Measurements from ENCODE around the gene FNBP1. TPM values are rescaled to one million over a fixed set of nuclear protein-coding genes. Genes with fewer than 3 reads are reported as not detected.

Gene FNBP1
- total and polyA plus RNA-seq, 10 of the 15 experiments (the other 5 are each of a cell fraction or from before 2014, with no cell fraction given), result 64.5 to 353 (median 179) TPM

- Histone ChIP-seq H3K79me2 (ENCODE audit: control insufficient read depth, insufficient read depth, low read length) (peaks cover 16% of the 10 kb centered on the region), H2AFZ (ENCODE audit: control insufficient read depth, low read depth, low read length) (no peak overlapping the region), H3K36me3 (ENCODE audit: control insufficient read depth in 2 of 2, insufficient read depth in 2 of 2, low read length in 1 of 2) (no peaks in the 10 kb centered on the region; a peak in 1 of 4 replicates), H3K4me1 (ENCODE audit: control insufficient read depth, insufficient read depth, low read length) (peaks cover 7% of the 10 kb centered on the region; the same call in 1 of the 2 replicates), H3K4me2 (ENCODE audit: control insufficient read depth, insufficient read depth) (no peak overlapping the region), H3K4me3 (no peak overlapping the region), H3K9me3 (replicated peaks; ENCODE audit: control insufficient read depth, insufficient read depth, low read length) (no peaks in the 10 kb centered on the region), H3K27ac (ENCODE audit: control insufficient read depth, insufficient read depth) (no peak overlapping the region), H4K20me1 (ENCODE audit: control insufficient read depth, insufficient read depth) (no peaks in the 10 kb centered on the region), H3K27me3 (replicated peaks in 1 of 2; ENCODE audit: control insufficient read depth in 2 of 2, insufficient read depth in 2 of 2, low read length in 1 of 2) (no peaks in the 10 kb centered on the region; a peak in 1 of 4 replicates), H3K9ac (ENCODE audit: control insufficient read depth, insufficient read depth, low read length) (no peak overlapping the region)
- 93% methylated on average over 8 of the region's 8 CpGs for WGBS (ENCODE audit: insufficient coverage, insufficient replicate concordance, low lambda C conversion rate, missing lambda C conversion rate)
- SMC1A ChIA-PET (ENCODE audit: uncharacterized antibody, unreplicated experiment), result no interaction called here
- no peak for ATAC-seq
- POLR2A ChIA-PET, result no interaction called here
- no peak for FAIRE-seq
- no peak for DNase-seq (ENCODE audit: low read depth, low spot score)
- RAD21 ChIA-PET (ENCODE audit: unreplicated experiment), result no interaction called here
- BruUV-seq (replicated peaks), result no TSS peak
- in situ Hi-C loops (cut with MboI), result loop anchor here (25.0 kb wide), 1 partner anchor 1422 kb away; no protein-coding TSS in a partner anchor
- CTCF ChIA-PET, result no interaction called here
- intact Hi-C loops (cut with micrococcal nuclease; ENCODE audit: unreplicated experiment), result no loop called here
- TF ChIP-seq CBX5 (IDR thresholded peaks at IDR 0.05; ENCODE audit: low read depth) (no peak), NFYA (IDR thresholded peaks at IDR 0.05; ENCODE audit: borderline replicate concordance, low read depth, low read length) (no peak), ZNF207 (IDR thresholded peaks at IDR 0.05; ENCODE audit: borderline replicate concordance) (no peak), SUPT20H (IDR thresholded peaks at IDR 0.05; ENCODE audit: borderline replicate concordance, control insufficient read depth, low read depth, low read length) (no peak), YBX1 (IDR thresholded peaks at IDR 0.05) (no peak), BACH1 (IDR thresholded peaks at IDR 0.05; ENCODE audit: borderline replicate concordance) (no peak), SKIL (IDR thresholded peaks at IDR 0.05; ENCODE audit: low read depth, poor library complexity, severe bottlenecking) (no peak), ESRRA (IDR thresholded peaks at IDR 0.05; ENCODE audit: low read length) (no peak), SIN3A (IDR thresholded peaks at IDR 0.05; ENCODE audit: low read depth, low read length) (no peak), PRDM15 (CRISPR knock-in tag; IDR thresholded peaks at IDR 0.05) (no peak), RAD51 (IDR thresholded peaks at IDR 0.05) (no peak), FOS (IDR thresholded peaks at IDR 0.05; ENCODE audit: borderline replicate concordance, extremely low read depth, insufficient read length) (no peak), NFYB (IDR thresholded peaks at IDR 0.05; ENCODE audit: insufficient read depth, low read depth, low read length) (no peak)
- TF ChIP-seq, protein P1, sequence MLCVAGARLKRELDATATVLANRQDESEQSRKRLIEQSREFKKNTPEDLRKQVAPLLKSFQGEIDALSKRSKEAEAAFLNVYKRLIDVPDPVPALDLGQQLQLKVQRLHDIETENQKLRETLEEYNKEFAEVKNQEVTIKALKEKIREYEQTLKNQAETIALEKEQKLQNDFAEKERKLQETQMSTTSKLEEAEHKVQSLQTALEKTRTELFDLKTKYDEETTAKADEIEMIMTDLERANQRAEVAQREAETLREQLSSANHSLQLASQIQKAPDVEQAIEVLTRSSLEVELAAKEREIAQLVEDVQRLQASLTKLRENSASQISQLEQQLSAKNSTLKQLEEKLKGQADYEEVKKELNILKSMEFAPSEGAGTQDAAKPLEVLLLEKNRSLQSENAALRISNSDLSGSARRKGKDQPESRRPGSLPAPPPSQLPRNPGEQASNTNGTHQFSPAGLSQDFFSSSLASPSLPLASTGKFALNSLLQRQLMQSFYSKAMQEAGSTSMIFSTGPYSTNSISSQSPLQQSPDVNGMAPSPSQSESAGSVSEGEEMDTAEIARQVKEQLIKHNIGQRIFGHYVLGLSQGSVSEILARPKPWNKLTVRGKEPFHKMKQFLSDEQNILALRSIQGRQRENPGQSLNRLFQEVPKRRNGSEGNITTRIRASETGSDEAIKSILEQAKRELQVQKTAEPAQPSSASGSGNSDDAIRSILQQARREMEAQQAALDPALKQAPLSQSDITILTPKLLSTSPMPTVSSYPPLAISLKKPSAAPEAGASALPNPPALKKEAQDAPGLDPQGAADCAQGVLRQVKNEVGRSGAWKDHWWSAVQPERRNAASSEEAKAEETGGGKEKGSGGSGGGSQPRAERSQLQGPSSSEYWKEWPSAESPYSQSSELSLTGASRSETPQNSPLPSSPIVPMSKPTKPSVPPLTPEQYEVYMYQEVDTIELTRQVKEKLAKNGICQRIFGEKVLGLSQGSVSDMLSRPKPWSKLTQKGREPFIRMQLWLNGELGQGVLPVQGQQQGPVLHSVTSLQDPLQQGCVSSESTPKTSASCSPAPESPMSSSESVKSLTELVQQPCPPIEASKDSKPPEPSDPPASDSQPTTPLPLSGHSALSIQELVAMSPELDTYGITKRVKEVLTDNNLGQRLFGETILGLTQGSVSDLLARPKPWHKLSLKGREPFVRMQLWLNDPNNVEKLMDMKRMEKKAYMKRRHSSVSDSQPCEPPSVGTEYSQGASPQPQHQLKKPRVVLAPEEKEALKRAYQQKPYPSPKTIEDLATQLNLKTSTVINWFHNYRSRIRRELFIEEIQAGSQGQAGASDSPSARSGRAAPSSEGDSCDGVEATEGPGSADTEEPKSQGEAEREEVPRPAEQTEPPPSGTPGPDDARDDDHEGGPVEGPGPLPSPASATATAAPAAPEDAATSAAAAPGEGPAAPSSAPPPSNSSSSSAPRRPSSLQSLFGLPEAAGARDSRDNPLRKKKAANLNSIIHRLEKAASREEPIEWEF (IDR thresholded peaks at IDR 0.05; ENCODE audit: insufficient replicate concordance, low read depth, low read length), result no peak
These were observed 203.0 kb downstream of the FNBP1 start for GRCh38 chr9:129840034-129840433.
